Nasal cavity respiratory epithelium epithelial cell of viscerocranial mucosa (primary cell): ENCODE data around the gene GNAT1. TPM values are rescaled to one million over a fixed set of nuclear protein-coding genes. Genes with fewer than 3 reads are reported as not detected.

Experiments used
- total RNA-seq: library from RNA; depleted of rRNA; stranded (reverse); fragments of >200 nt; gene quantifications from 2 replicates; pipeline ENCODE4 v1.2.3, GENCODE V29; 2014

GNAT1 gene
- total RNA-seq, result not detected in 2 replicates

GRCh38 chr3:50190936-50191660 is at the start of gene GNAT1:
TSS of gene GNAT1 (plus strand) at chr3:50191610. CDS start at chr3:50191726, 116 bp downstream.

GRCh38 chr3:50154840-50155490 is 36.4 kb upstream of the GNAT1 start, which contains the start of gene SEMA3F:
TSS of gene SEMA3F (plus strand) at chr3:50155324. CDS start at chr3:50159623, 4,299 bp downstream.

GRCh38 chr3:50204804-50205412 is 13.5 kb downstream of the GNAT1 start, which contains the start of gene SLC38A3:
TSS of gene SLC38A3 (plus strand) at chr3:50205271. CDS start at chr3:50214200, 8,929 bp downstream.

GRCh38 chr3:50235716-50236483 is 44.5 kb downstream of the GNAT1 start, which contains the start of gene GNAI2:
TSS of gene GNAI2 (plus strand) at chr3:50236204. CDS start at chr3:50236336, 132 bp downstream.

Other genes with a start within 250 kb of the GNAT1 start
- 103 and 202 TPM in 2 replicates for gene RBM5, start 102.7 kb upstream of the GNAT1 start, total RNA-seq
- 37.3 and 205 TPM in 2 replicates for gene SEMA3F, start 36.3 kb upstream of the GNAT1 start, total RNA-seq
- gene SLC38A3, start 13.7 kb downstream of the GNAT1 start, total RNA-seq, result not detected in 2 replicates
- gene GNAI2, start 44.6 kb downstream of the GNAT1 start, total RNA-seq, result 82.7 and 168 TPM in 2 replicates
- 5.1 and 7.5 TPM in 2 replicates for gene SEMA3B, start 77.5 kb downstream of the GNAT1 start, total RNA-seq
- not detected in 2 replicates for gene LSMEM2, start 87.5 kb downstream of the GNAT1 start, total RNA-seq
- 117 and 171 TPM in 2 replicates for gene IFRD2, start 100.8 kb downstream of the GNAT1 start, total RNA-seq
- 8.4 and 8.5 TPM in 2 replicates for gene HYAL3, start 107.8 kb downstream of the GNAT1 start, total RNA-seq
- 2.7 and 2.9 TPM in 2 replicates for gene NAA80, start 107.8 kb downstream of the GNAT1 start, total RNA-seq
- 4.5 and 5.8 TPM in 2 replicates for gene HYAL1, start 112.0 kb downstream of the GNAT1 start, total RNA-seq
- 59.1 and 76.5 TPM in 2 replicates for gene HYAL2, start 131.1 kb downstream of the GNAT1 start, total RNA-seq
- 15.7 and 26.0 TPM in 2 replicates for gene TUSC2, start 136.6 kb downstream of the GNAT1 start, total RNA-seq
- 14.9 and 19.8 TPM in 2 replicates for gene RASSF1, start 149.2 kb downstream of the GNAT1 start, total RNA-seq
- gene ZMYND10, start 154.1 kb downstream of the GNAT1 start, total RNA-seq, result 0.21 and 0.34 TPM in 2 replicates
- 11.3 and 14.7 TPM in 2 replicates for gene NPRL2, start 159.2 kb downstream of the GNAT1 start, total RNA-seq
- gene CYB561D2, start 159.3 kb downstream of the GNAT1 start, total RNA-seq, result 13.7 and 14.2 TPM in 2 replicates
- 28.0 and 33.0 TPM in 2 replicates for gene TMEM115, start 167.9 kb downstream of the GNAT1 start, total RNA-seq